HG03039 (cell line): ENCODE data around the gene TEX51.

Source experiments
- ATAC-seq: cut with Tn5 transposase; IDR thresholded peaks from one replicate; pipeline ENCODE4 v1.9.1; 2021; ENCODE audit warnings: mild to moderate bottlenecking, moderate library complexity; ENCODE audit not compliant: unreplicated experiment

TEX51 gene

GRCh38 chr2:126947103-126947429 is 48.4 kb downstream of the TEX51 start:
- no peak for ATAC-seq

GRCh38 chr2:126949775-126950174 is 51.1 kb downstream of the TEX51 start:
- no peak for ATAC-seq

- no peak for ATAC-seq
Measured at GRCh38 chr2:126950504-126950903, 51.8 kb downstream of the TEX51 start.
